Loucy (cell line): ENCODE measurements around the gene RPL39L.

Source experiments
- EZH2phosphoT487 ChIP-seq: fragments of 200-600 bp; IDR thresholded peaks from 2 replicates; pipeline ENCODE4 v1.6.1; 2018; ENCODE audit warnings: antibody characterized with exemption, mild to moderate bottlenecking, moderate library complexity, borderline replicate concordance
- TF ChIP-seq, protein P1 (sequence below): fragments of 200-600 bp; sonication (generic); conservative IDR thresholded peaks from 2 replicates; pipeline ENCODE4 v1.5.1; 2014; ENCODE audit warnings: mild to moderate bottlenecking, antibody characterized with exemption, low read length

DNA sequence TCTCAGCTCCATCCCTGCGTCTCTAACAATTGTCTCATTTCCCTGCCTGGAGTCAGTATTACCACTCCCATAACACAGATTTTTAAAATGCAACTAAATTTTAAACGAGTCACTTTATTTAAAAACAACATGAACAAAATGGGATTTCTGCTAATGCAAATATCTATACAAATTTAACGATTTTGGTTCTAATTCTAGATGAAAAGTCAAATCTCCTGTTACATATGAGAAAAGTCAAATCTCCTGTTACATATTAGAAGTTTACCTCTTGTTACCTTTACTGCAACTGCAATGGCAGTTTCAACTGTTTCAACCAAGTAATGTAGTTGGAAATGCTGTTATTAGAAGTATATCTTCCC is 578 bp upstream of the RPL39L start:
- TF ChIP-seq, protein P1, sequence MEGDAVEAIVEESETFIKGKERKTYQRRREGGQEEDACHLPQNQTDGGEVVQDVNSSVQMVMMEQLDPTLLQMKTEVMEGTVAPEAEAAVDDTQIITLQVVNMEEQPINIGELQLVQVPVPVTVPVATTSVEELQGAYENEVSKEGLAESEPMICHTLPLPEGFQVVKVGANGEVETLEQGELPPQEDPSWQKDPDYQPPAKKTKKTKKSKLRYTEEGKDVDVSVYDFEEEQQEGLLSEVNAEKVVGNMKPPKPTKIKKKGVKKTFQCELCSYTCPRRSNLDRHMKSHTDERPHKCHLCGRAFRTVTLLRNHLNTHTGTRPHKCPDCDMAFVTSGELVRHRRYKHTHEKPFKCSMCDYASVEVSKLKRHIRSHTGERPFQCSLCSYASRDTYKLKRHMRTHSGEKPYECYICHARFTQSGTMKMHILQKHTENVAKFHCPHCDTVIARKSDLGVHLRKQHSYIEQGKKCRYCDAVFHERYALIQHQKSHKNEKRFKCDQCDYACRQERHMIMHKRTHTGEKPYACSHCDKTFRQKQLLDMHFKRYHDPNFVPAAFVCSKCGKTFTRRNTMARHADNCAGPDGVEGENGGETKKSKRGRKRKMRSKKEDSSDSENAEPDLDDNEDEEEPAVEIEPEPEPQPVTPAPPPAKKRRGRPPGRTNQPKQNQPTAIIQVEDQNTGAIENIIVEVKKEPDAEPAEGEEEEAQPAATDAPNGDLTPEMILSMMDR = no peak
- TF ChIP-seq EZH2phosphoT487 = no peak
